ENCODE measurements around the gene RASSF8. TPM values are rescaled to one million over a fixed set of nuclear protein-coding genes. Genes with fewer than 3 reads are reported as not detected.

The RASSF8 gene
- total and polyA plus RNA-seq, 9 of the 15 experiments (the other 6 are each of a cell fraction or from before 2014, with no cell fraction given) = 0.01 to 0.36 (median 0.12) TPM; not detected in 1

DNA sequence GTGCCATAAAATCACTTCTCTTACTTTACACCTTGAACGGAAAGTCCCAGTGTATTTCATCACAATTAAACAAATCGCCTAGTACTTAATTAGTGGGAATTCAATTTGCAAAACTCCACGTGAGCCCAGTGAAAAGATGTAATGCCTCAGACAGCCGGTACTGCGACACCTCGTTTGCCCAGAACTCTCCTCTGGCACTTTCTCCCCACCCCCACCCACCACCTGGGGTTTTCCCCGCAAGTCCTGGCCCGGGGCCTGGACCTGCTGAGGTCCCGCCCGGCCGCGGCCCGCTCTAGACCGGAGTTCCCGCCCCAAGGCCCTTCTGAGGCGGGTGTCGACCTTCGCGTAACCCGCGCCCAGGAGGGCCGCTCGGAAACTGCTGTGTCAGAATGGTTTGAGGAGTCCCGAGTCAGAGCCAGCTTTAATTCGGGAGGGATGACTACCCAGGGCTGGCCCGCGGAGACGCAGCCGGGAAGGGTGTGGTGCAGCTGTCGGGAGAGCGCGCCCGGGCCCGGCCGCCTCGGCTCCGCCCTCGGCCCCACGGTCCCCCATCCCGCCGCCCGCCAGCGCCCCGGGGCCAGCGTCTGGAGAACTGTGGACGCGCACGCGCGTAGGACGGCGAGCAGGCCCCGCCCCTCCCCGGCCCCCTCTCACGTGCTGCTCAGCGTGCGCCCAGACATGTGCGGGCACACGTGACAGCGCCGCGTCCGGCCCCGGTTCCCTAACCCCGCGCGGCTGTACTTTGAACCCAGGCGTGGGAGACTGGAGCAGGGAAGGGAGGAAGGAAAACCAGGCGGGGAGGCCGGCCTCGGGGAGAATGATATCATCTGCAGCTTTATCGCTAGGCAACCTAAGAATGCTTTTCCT lies 155.6 kb downstream of the RASSF8 start:
- Histone ChIP-seq H3K79me2 (ENCODE audit: control insufficient read depth, insufficient read depth, low read length) (no peaks in the 10 kb centered on the region), H3K9me3 (replicated peaks; ENCODE audit: control insufficient read depth, insufficient read depth, low read depth, low read length) (no peaks in the 10 kb centered on the region), H3K27ac (ENCODE audit: extremely low read depth, low read depth, low read length) (peak overlapping the region; percentile 47), H3K4me3 (peak overlapping the region; percentile 37), H3K36me3 (ENCODE audit: control insufficient read depth, insufficient read depth, low read length) (no peaks in the 10 kb centered on the region), H3K4me2 (ENCODE audit: insufficient read depth, low read length) (peak overlapping the region; percentile 47), H3K9me1 (ENCODE audit: control insufficient read depth, insufficient read depth, low read length) (no peaks in the 10 kb centered on the region), H3K9ac (ENCODE audit: insufficient read depth in 1 of 2, low read depth in 2 of 2, low read length in 2 of 2) (peak overlapping the region; percentile 52 to 87), H4K20me1 (replicated peaks; ENCODE audit: control insufficient read depth, insufficient read depth, low read length) (no peaks in the 10 kb centered on the region), H3K4me1 (replicated peaks in 1 of 2; ENCODE audit: control insufficient read depth in 2 of 2, insufficient read depth in 2 of 2, low read length in 2 of 2) (peaks cover 11 to 20% of the 10 kb centered on the region in 2 experiments; a peak in 4 of 5 replicates), H2AFZ (ENCODE audit: low read depth, low read length) (peak overlapping the region; percentile 94), H3K27me3 (ENCODE audit: control insufficient read depth in 2 of 2, insufficient read depth in 2 of 2, low read length in 2 of 2) (no peaks in the 10 kb centered on the region; a peak in 1 of 5 replicates)
- under 1% methylated on average over 38 of the region's 72 CpGs for WGBS (ENCODE audit: insufficient coverage, low coverage, missing lambda C conversion rate)
- POLR2A ChIA-PET = interaction anchor here (0.6 to 1.1 kb wide), 3 partner anchors 9 to 1252 kb away, joined by 3 to 6 read pairs (median 3); no protein-coding TSS in a partner anchor
- intact Hi-C loops (cut with micrococcal nuclease) (no loop called here), in situ Hi-C loops (cut with MboI) (no loop called here)
- CTCF ChIA-PET (ENCODE audit: low intra/inter-chr PET ratio) = no interaction called here
- BruUV-seq (replicated peaks) = no TSS peak
- DNase-seq (ENCODE audit: extremely low read depth in 1 of 4, low spot score in 3 of 4) (peak; percentile 88 to 97 (median 94)), ATAC-seq (peak; percentile 94), FAIRE-seq (peak; percentile 49)
- TF ChIP-seq KHSRP (IDR thresholded peaks at IDR 0.05) (no peak), FOXM1 (IDR thresholded peaks at IDR 0.05; ENCODE audit: low read depth) (no peak), FOXM1 (CRISPR knock-in tag; IDR thresholded peaks at IDR 0.05; ENCODE audit: low read depth) (no peak), ZNF316 (IDR thresholded peaks at IDR 0.05) (peak; percentile 92), PHF21A (IDR thresholded peaks at IDR 0.05; ENCODE audit: borderline replicate concordance, low read depth) (peak; percentile 75), ARID1B (IDR thresholded peaks at IDR 0.05) (peak; percentile 22; the same call in 1 of the 2 replicates), SMAD3 (CRISPR knock-in tag; conservative IDR thresholded peaks at IDR 0.05) (no peak), ZNF212 (CRISPR knock-in tag; IDR thresholded peaks at IDR 0.05) (no peak), ELF1 (tag; IDR thresholded peaks at IDR 0.05) (no peak), GTF2F1 (IDR thresholded peaks at IDR 0.05; ENCODE audit: low read depth, low read length) (no peak), ZBED1 (IDR thresholded peaks at IDR 0.05) (no peak), RFX7 (CRISPR knock-in tag; IDR thresholded peaks at IDR 0.05) (no peak), ASH1L (IDR thresholded peaks at IDR 0.05; ENCODE audit: borderline replicate concordance, low read depth, partially characterized antibody) (no peak), KAT7 (CRISPR knock-in tag; IDR thresholded peaks at IDR 0.05; ENCODE audit: borderline replicate concordance) (no peak), ZNF408 (CRISPR knock-in tag; IDR thresholded peaks at IDR 0.05; ENCODE audit: low read depth) (no peak), SMARCB1 (IDR thresholded peaks at IDR 0.05; ENCODE audit: insufficient read length, low read depth) (no peak)
- TF ChIP-seq, protein P1, sequence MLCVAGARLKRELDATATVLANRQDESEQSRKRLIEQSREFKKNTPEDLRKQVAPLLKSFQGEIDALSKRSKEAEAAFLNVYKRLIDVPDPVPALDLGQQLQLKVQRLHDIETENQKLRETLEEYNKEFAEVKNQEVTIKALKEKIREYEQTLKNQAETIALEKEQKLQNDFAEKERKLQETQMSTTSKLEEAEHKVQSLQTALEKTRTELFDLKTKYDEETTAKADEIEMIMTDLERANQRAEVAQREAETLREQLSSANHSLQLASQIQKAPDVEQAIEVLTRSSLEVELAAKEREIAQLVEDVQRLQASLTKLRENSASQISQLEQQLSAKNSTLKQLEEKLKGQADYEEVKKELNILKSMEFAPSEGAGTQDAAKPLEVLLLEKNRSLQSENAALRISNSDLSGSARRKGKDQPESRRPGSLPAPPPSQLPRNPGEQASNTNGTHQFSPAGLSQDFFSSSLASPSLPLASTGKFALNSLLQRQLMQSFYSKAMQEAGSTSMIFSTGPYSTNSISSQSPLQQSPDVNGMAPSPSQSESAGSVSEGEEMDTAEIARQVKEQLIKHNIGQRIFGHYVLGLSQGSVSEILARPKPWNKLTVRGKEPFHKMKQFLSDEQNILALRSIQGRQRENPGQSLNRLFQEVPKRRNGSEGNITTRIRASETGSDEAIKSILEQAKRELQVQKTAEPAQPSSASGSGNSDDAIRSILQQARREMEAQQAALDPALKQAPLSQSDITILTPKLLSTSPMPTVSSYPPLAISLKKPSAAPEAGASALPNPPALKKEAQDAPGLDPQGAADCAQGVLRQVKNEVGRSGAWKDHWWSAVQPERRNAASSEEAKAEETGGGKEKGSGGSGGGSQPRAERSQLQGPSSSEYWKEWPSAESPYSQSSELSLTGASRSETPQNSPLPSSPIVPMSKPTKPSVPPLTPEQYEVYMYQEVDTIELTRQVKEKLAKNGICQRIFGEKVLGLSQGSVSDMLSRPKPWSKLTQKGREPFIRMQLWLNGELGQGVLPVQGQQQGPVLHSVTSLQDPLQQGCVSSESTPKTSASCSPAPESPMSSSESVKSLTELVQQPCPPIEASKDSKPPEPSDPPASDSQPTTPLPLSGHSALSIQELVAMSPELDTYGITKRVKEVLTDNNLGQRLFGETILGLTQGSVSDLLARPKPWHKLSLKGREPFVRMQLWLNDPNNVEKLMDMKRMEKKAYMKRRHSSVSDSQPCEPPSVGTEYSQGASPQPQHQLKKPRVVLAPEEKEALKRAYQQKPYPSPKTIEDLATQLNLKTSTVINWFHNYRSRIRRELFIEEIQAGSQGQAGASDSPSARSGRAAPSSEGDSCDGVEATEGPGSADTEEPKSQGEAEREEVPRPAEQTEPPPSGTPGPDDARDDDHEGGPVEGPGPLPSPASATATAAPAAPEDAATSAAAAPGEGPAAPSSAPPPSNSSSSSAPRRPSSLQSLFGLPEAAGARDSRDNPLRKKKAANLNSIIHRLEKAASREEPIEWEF (CRISPR knock-in tag; IDR thresholded peaks at IDR 0.05) = no peak
- TF ChIP-seq, protein P2, sequence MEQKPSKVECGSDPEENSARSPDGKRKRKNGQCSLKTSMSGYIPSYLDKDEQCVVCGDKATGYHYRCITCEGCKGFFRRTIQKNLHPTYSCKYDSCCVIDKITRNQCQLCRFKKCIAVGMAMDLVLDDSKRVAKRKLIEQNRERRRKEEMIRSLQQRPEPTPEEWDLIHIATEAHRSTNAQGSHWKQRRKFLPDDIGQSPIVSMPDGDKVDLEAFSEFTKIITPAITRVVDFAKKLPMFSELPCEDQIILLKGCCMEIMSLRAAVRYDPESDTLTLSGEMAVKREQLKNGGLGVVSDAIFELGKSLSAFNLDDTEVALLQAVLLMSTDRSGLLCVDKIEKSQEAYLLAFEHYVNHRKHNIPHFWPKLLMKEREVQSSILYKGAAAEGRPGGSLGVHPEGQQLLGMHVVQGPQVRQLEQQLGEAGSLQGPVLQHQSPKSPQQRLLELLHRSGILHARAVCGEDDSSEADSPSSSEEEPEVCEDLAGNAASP (IDR thresholded peaks at IDR 0.05) = no peak
